CD4-positive, alpha-beta T cell (primary cell): ENCODE data around the gene SP9. TPM values are rescaled to one million over a fixed set of nuclear protein-coding genes. Genes with fewer than 3 reads are reported as not detected.

Source experiments
- ATAC-seq: fragments of 200-7000 bp; cut with Tn5 transposase; one replicate; pipeline ENCODE4 v1.10.0; 2022; ENCODE audit warnings: mild to moderate bottlenecking; ENCODE audit not compliant: poor library complexity
- CTCF ChIA-PET: fragments of 350-600 bp; sonication (Branson Sonifier 250); formaldehyde crosslinking; loops from one replicate; lab custom pipeline; 2021; ENCODE audit warnings: antibody characterized with exemption, inconsistent platforms; lab: Charles Lee
- POLR2A ChIA-PET: fragments of 350-600 bp; sonication (Branson Sonifier 250); formaldehyde crosslinking; loops from one replicate; lab custom pipeline; 2021; ENCODE audit warnings: antibody characterized with exemption, inconsistent platforms; lab: Charles Lee
- DNase-seq, 14 experiments: peaks; one replicate each; pipeline ENCODE4 v3.0.0-alpha.2; 2013 to 2020; ENCODE audit warnings: mixed read lengths in 2 of 14
- H3K27ac ChIP-seq, 2 donors: one replicate each; pipeline versions ENCODE4 v1.5.1 to v1.7.0; 2013; ENCODE audit warnings: low read length in 2 of 2, low read depth in 1 of 2, mild to moderate bottlenecking in 1 of 2
- H3K27me3 ChIP-seq, 2 experiments: 1 replicate in 1 of 2; 2 replicates in 1 of 2; pipeline versions ENCODE4 v1.6.1 to v1.7.0; 2013; ENCODE audit warnings: low read length in 2 of 2, control low read depth in 1 of 2, mild to moderate bottlenecking in 1 of 2, moderate library complexity in 1 of 2; ENCODE audit not compliant: insufficient read depth in 2 of 2, control insufficient read depth in 1 of 2
- H3K36me3 ChIP-seq: one replicate; pipeline ENCODE4 v1.6.1; 2013; ENCODE audit warnings: low read length, control low read depth; ENCODE audit not compliant: insufficient read depth
- H3K4me1 ChIP-seq: one replicate; pipeline ENCODE4 v1.6.1; 2013; ENCODE audit warnings: low read length, control low read depth; ENCODE audit not compliant: insufficient read depth
- H3K4me3 ChIP-seq: one replicate; pipeline ENCODE4 v1.5.1; 2013; ENCODE audit warnings: mild to moderate bottlenecking, low read length, moderate library complexity
- H3K9me3 ChIP-seq, 2 experiments: 1 replicate in 1 of 2; 2 replicates in 1 of 2; pipeline versions ENCODE4 v1.6.1 to v1.7.0; 2013; ENCODE audit warnings: low read length in 2 of 2, mild to moderate bottlenecking in 2 of 2, control low read depth in 1 of 2, moderate library complexity in 1 of 2; ENCODE audit not compliant: control insufficient read depth in 1 of 2, insufficient read depth in 1 of 2
- H3K27ac Mint-ChIP-seq: one replicate; pipeline ENCODE4 v1.8.0; 2020; ENCODE audit warnings: mixed read lengths
- H3K27me3 Mint-ChIP-seq: one replicate; pipeline ENCODE4 v1.8.0; 2021; ENCODE audit warnings: mixed read lengths
- H3K36me3 Mint-ChIP-seq: one replicate; pipeline ENCODE4 v1.8.0; 2021; ENCODE audit warnings: low read depth, mixed read lengths
- H3K4me1 Mint-ChIP-seq: one replicate; pipeline ENCODE4 v1.8.0; 2021; ENCODE audit warnings: low read depth, mixed read lengths
- H3K4me3 Mint-ChIP-seq: one replicate; pipeline ENCODE4 v1.8.0; 2020; ENCODE audit warnings: mild to moderate bottlenecking, mixed read lengths
- H3K9me3 Mint-ChIP-seq: one replicate; pipeline ENCODE4 v1.8.0; 2020; ENCODE audit warnings: mixed read lengths
- CTCF ChIP-seq: fragments of 200-600 bp; IDR thresholded peaks from one replicate; pipeline ENCODE4 v1.8.0; 2022; ENCODE audit warnings: antibody characterized with exemption, mild to moderate bottlenecking
- intact Hi-C, 2 experiments: fragments of 100-400 bp; cut with DNase I in 1 of 2; cut with micrococcal nuclease in 1 of 2; formaldehyde crosslinking; loops; one replicate each; pipeline versions ENCODE4 v1.15.1 to v1.9.0; 2023 to 2025; cut with DNase I, micrococcal nuclease
- total RNA-seq, 174 experiments: library from RNA in 2 of 174; stranded (reverse) in 2 of 174; gene quantifications; one replicate each; pipeline ENCODE4 v1.2.3 and lab custom pipeline; 2021 to 2026

SP9 gene
- total RNA-seq, 2 experiments from 2014 or later: not detected

- Mint-ChIP-seq H3K36me3 (peaks cover 73% of the 10 kb centered on the region), H3K4me3 (no peak overlapping the region), H3K4me1 (peaks cover 3% of the 10 kb centered on the region), H3K9me3 (no peaks in the 10 kb centered on the region), H3K27ac (no peak overlapping the region), H3K27me3 (peaks cover 16% of the 10 kb centered on the region)
- ATAC-seq (no peak), DNase-seq (peak in 1 of 14 experiments; percentile 19)
- no peak overlapping the region for H3K27ac ChIP-seq
- no peak for TF ChIP-seq CTCF
- no peaks in the 10 kb centered on the region for H3K9me3 ChIP-seq
- intact Hi-C loops: no loop called here
- CTCF ChIA-PET: interaction anchor here (0.8 kb wide), 1 partner anchor 8 kb away, joined by 3 read pairs; no protein-coding TSS in a partner anchor
- H3K4me1 ChIP-seq: no peaks in the 10 kb centered on the region
- POLR2A ChIA-PET: no interaction called here
- peaks cover 3 to 9% of the 10 kb centered on the region in 2 experiments for H3K27me3 ChIP-seq
- H3K4me3 ChIP-seq: no peak overlapping the region
- H3K36me3 ChIP-seq: peaks cover 29% of the 10 kb centered on the region
Observed at GRCh38 chr2:174350018-174350417, 15.3 kb downstream of the SP9 start.

GRCh38 chr2:174350593-174351181 is 15.9 kb downstream of the SP9 start:
- no peaks in the 10 kb centered on the region for H3K9me3 ChIP-seq
- DNase-seq: no peak
- peaks cover 76% of the 10 kb centered on the region for H3K36me3 Mint-ChIP-seq
- intact Hi-C loops: no loop called here
- TF ChIP-seq CTCF: no peak
- no peaks in the 10 kb centered on the region for H3K9me3 Mint-ChIP-seq
- peaks cover 10% of the 10 kb centered on the region for H3K27me3 Mint-ChIP-seq
- peaks cover 29% of the 10 kb centered on the region for H3K36me3 ChIP-seq
- POLR2A ChIA-PET: no interaction called here
- H3K27me3 ChIP-seq: peaks cover 0 to 3% of the 10 kb centered on the region in 2 experiments
- CTCF ChIA-PET: interaction anchor here (0.8 kb wide), 1 partner anchor 9 kb away, joined by 3 read pairs; no protein-coding TSS in a partner anchor
- no peak overlapping the region for H3K27ac ChIP-seq
- no peak overlapping the region for H3K27ac Mint-ChIP-seq
- H3K4me1 Mint-ChIP-seq: no peaks in the 10 kb centered on the region
- ATAC-seq: no peak
- no peak overlapping the region for H3K4me3 Mint-ChIP-seq
- no peaks in the 10 kb centered on the region for H3K4me1 ChIP-seq
- H3K4me3 ChIP-seq: no peak overlapping the region

- CTCF ChIA-PET: interaction anchor here (0.8 to 2.6 kb wide), 2 partner anchors 9 to 12 kb away, joined by 3 to 7 read pairs; no protein-coding TSS in a partner anchor
- Histone ChIP-seq H3K9me3 (no peaks in the 10 kb centered on the region), H3K36me3 (peaks cover 29% of the 10 kb centered on the region), H3K4me1 (no peaks in the 10 kb centered on the region), H3K4me3 (no peak overlapping the region), H3K27ac (no peak overlapping the region), H3K27me3 (no peaks in the 10 kb centered on the region)
- no peak overlapping the region for H3K4me3 Mint-ChIP-seq
- H3K4me1 Mint-ChIP-seq: no peaks in the 10 kb centered on the region
- H3K27ac Mint-ChIP-seq: no peak overlapping the region
- intact Hi-C loops: no loop called here
- peaks cover 75% of the 10 kb centered on the region for H3K36me3 Mint-ChIP-seq
- H3K27me3 Mint-ChIP-seq: no peaks in the 10 kb centered on the region
- ATAC-seq: no peak
- no peak for TF ChIP-seq CTCF
- H3K9me3 Mint-ChIP-seq: no peaks in the 10 kb centered on the region
- POLR2A ChIA-PET: no interaction called here
- no peak for DNase-seq
Observed at GRCh38 chr2:174353004-174353403, 18.2 kb downstream of the SP9 start.
